HG03469 (cell line): ENCODE results near the gene GINS2.

Experiments
- ATAC-seq: cut with Tn5 transposase; IDR thresholded peaks from one replicate; pipeline ENCODE4 v1.9.1; 2021; ENCODE audit warnings: mild to moderate bottlenecking, moderate library complexity, moderate number of reproducible peaks; ENCODE audit not compliant: unreplicated experiment

GINS2 gene

GRCh38 chr16:85656351-85657266 is 32.1 kb downstream of the GINS2 start:
- ATAC-seq = no peak

- ATAC-seq = no peak
These were observed 33.3 kb downstream of the GINS2 start for GRCh38 chr16:85655216-85656129.

GRCh38 chr16:85654251-85655095 is 34.3 kb downstream of the GINS2 start:
- no peak for ATAC-seq

- no peak for ATAC-seq
These were observed 35.4 kb downstream of the GINS2 start for GRCh38 chr16:85653290-85653891.

- ATAC-seq = no peak
These were observed 36.1 kb downstream of the GINS2 start for GRCh38 chr16:85652431-85653221.

GRCh38 chr16:85651629-85652430 is 36.9 kb downstream of the GINS2 start:
- no peak for ATAC-seq

- ATAC-seq = no peak
These were observed 37.7 kb downstream of the GINS2 start for GRCh38 chr16:85650844-85651628.

GRCh38 chr16:85650135-85650843 is 38.5 kb downstream of the GINS2 start:
- ATAC-seq = no peak

GRCh38 chr16:85649411-85650134 is 39.2 kb downstream of the GINS2 start:
- ATAC-seq = no peak

- ATAC-seq = no peak
These were observed 39.9 kb downstream of the GINS2 start for GRCh38 chr16:85648805-85649204.

GRCh38 chr16:85648070-85648714 is 40.6 kb downstream of the GINS2 start:
- no peak for ATAC-seq

- ATAC-seq = no peak
These were observed 41.8 kb downstream of the GINS2 start for GRCh38 chr16:85646976-85647375.

GRCh38 chr16:85646358-85646907 is 42.3 kb downstream of the GINS2 start:
- ATAC-seq = no peak

GRCh38 chr16:85645021-85645589 is 43.6 kb downstream of the GINS2 start:
- ATAC-seq = no peak

GRCh38 chr16:85644093-85644712 is 44.6 kb downstream of the GINS2 start:
- ATAC-seq = no peak
